Measurements from ENCODE around the gene VAV3.

Gene VAV3

DNA sequence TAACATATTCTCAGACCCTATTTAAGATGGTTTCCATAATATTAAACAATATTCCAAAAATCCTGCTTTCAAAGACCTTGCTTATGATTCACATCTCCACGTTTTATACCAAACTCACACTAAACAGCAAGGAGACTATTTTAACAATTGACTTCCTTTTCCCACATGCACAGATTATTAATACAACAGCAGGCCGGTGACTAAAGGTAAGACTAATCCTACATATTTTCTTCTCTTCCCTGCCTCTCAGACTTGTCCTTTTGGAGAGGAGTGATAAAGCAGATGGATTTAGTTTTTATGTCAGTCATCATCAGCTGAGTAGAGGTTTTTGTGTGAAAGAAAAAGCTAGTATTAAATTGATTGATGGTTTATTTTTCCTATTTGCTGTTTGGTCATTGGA, 423.6 kb downstream of the VAV3 start:
- DNase-seq (ENCODE audit: low read depth in 2 of 2): no peak

DNA sequence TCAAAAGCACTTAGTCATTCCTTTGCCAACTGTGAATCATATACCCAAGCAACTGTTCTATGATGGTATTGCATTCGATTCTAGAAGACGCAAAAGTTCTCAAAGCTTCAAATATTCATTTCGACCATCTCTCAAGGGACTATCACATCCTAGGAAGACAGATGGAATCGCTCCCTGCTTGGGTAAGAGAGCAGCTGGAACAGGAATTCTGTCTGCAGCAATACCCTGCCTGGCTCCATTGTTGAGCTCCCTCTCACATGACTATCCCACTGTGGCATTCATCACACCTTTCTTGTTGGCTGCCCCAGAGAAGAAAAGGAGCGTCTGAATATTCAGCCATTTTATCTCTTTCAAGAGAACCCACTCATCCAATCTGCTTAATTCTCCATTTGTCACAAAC, 426.5 kb downstream of the VAV3 start:
- DNase-seq (ENCODE audit: low read depth in 2 of 2): no peak

DNA sequence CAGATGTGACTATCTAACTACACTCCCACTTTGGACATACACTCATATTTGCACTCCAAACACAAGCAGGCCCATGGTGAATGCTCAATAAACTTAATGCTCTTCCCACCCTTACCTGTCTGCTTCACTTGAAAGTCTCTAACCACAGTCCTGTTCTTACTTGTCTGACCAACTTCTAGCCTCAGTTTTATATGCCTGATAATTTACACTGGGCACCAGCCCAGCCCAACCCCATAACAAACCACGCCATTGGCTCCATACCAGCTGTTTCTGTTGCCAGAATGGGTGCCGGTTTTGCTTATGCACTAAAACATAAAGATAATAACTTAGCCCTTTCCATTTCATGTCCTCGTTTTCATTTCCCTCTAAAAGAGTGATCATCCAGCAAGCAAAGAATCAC, 428.7 kb downstream of the VAV3 start:
- no peak for DNase-seq (ENCODE audit: low read depth in 2 of 2)

GRCh38 chr1:107535091-107535490, 429.9 kb downstream of the VAV3 start:
- DNase-seq (ENCODE audit: low read depth in 2 of 2): no peak

DNA sequence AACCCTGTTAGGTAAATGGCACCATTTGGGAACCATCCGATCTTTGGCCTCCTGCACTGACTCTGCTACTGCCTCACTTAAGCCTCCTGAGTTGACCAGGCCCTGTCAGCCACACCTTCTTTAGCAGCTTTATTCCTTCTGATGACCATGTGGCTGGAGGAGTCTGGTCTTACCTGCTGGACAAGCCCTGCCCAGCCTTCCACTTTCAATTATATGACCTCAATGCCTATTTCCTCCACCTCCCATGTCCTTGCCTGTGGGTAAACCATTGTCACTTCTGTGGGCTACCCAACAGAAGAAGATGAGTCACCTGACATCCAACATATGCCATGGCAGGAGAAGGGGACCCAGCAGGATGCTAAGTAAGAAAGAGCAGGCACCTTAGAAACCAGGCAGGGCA, 430.3 kb downstream of the VAV3 start:
- no peak for DNase-seq (ENCODE audit: low read depth in 2 of 2)

- DNase-seq (ENCODE audit: low read depth in 2 of 2): no peak
These were observed 431.5 kb downstream of the VAV3 start for GRCh38 chr1:107533436-107533835.

- DNase-seq (ENCODE audit: low read depth in 2 of 2): no peak
These were observed 432.7 kb downstream of the VAV3 start for GRCh38 chr1:107532318-107532717.

- no peak for DNase-seq (ENCODE audit: low read depth in 2 of 2)
These were observed 433.7 kb downstream of the VAV3 start for GRCh38 chr1:107531065-107531908.

GRCh38 chr1:107530543-107530942, 434.4 kb downstream of the VAV3 start:
- DNase-seq (ENCODE audit: low read depth in 2 of 2): no peak

DNA sequence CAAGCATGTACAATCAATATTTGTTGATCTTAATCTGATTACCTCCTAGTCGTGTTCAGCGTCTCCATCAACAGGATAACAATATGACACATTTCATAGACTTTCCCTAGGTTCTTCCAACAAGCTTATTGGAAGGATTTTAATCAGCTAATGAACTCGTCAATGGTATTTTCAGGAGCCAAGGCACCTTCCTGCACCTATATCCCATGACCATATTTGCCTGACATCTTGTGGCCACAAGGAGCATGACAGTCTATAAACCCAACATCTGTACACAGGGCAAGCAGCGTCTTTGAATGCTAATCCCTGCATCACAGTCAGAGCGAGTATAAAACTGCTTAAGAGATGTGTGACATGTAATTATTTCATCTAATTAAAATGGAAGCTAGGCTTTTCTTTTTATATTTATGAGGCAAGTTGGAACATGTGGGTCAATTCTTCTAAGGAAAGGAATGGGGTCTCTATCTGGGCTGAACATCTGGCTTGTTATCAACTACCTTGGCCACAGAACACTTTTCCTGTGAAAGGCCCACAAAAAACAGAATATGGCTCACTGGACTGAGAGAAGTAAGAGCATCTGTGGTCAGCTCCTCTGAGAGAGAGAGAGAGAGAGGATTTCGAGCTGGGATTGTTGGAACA, 435.4 kb downstream of the VAV3 start:
- DNase-seq (ENCODE audit: low read depth in 2 of 2): no peak

DNA sequence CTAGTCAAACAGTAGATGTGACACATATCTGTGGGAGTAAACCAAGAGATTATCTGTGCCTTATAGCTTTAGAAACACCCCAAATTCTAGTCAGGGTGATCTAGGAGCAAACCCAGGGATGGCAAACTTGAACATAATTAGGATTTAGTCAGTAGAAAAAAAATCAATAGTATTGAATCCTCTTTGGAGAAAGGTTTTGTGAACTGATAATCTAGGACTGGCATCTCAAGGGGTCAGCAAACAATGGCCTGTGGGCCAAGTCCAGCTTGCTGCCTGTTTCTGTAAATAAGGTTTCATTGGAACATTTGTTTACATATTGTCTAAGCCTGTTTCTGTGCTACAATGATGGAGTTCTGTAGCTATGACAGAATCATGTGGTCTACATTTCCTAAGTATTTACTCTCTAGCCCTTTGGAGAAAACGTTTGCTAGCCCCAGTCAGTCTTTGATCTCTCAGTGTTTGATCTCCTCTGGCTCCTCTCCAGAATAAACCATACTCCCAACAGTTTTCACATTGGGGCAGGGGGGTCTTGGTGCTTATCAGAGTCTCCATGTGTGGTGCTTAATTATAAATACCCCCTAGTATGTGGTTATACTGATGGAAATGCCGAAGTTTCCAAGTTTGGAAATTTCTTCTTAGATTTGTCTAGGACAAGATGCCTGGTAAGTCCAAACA, 438.3 kb downstream of the VAV3 start:
- no peak for DNase-seq (ENCODE audit: low read depth in 2 of 2)

- no peak for DNase-seq (ENCODE audit: low read depth in 2 of 2)
These were observed 439.0 kb downstream of the VAV3 start for GRCh38 chr1:107525961-107526360.

- no peak for DNase-seq (ENCODE audit: low read depth in 2 of 2)
These were observed 439.8 kb downstream of the VAV3 start for GRCh38 chr1:107525145-107525544.

GRCh38 chr1:107524301-107524700, 440.7 kb downstream of the VAV3 start:
- no peak for DNase-seq (ENCODE audit: low read depth in 2 of 2)

DNA sequence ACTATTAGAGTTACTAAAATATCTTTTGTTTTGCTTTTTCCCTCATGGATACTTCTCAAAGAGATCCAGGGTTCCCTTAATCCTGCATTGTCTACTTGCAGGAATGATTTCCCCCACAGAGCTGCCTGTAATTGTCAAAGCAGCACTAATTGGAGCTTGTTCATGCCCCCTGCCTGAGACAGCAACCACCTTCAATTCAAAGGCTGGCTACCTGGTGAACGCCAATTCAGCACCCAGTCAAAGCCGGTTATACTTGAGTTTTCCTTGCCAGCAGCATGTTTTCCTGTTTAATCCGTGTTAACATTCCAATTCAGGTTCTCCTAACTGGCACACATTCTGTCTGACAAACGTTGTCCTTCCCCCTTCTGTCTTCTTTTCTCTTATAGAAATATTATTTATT, 441.2 kb downstream of the VAV3 start:
- no peak for DNase-seq (ENCODE audit: low read depth in 2 of 2)

- DNase-seq (ENCODE audit: low read depth in 2 of 2): no peak
These were observed 441.9 kb downstream of the VAV3 start for GRCh38 chr1:107523061-107523460.

Data from stimulated activated CD8-positive, alpha-beta memory T cell treated with anti-CD3 and anti-CD28 coated beads, Interleukin-15, amount 100 ng/mL, for 4 hours (primary cell).